H9 (cell line): ENCODE data around the gene CCBE1. TPM values are rescaled to one million over a fixed set of nuclear protein-coding genes. Genes with fewer than 3 reads are reported as not detected.

ENCODE experiments used
- DNase-seq: peaks from one replicate; pipeline ENCODE4 v3.0.0-alpha.2; 2017
- H2AFZ ChIP-seq: one replicate; pipeline ENCODE4 v1.6.1; 2013; ENCODE audit warnings: mild to moderate bottlenecking, low read length, control low read depth, moderate library complexity
- H2AK5ac ChIP-seq: 2 replicates; pipeline ENCODE4 v1.6.1; 2013; ENCODE audit warnings: low read length, control low read depth, mixed read lengths; ENCODE audit not compliant: insufficient read length
- H2BK120ac ChIP-seq: one replicate; pipeline ENCODE4 v1.6.1; 2013; ENCODE audit warnings: low read depth, mild to moderate bottlenecking, low read length, control low read depth, inconsistent platforms; ENCODE audit not compliant: poor library complexity, severe bottlenecking
- H2BK12ac ChIP-seq: 2 replicates; pipeline ENCODE4 v1.6.1; 2013; ENCODE audit warnings: low read length, control low read depth, mixed read lengths, low read depth; ENCODE audit not compliant: insufficient read length
- H2BK15ac ChIP-seq: 2 replicates; pipeline ENCODE4 v1.6.1; 2013; ENCODE audit warnings: low read depth, low read length, control low read depth
- H2BK20ac ChIP-seq: one replicate; pipeline ENCODE4 v1.6.1; 2013; ENCODE audit warnings: low read depth, mild to moderate bottlenecking, low read length, control low read depth, inconsistent platforms; ENCODE audit not compliant: poor library complexity, severe bottlenecking
- H2BK5ac ChIP-seq: 2 replicates; pipeline ENCODE4 v1.6.1; 2013; ENCODE audit warnings: low read length, control low read depth, mixed read lengths; ENCODE audit not compliant: insufficient read length
- H3K14ac ChIP-seq: 2 replicates; pipeline ENCODE4 v1.6.1; 2013; ENCODE audit warnings: low read length, control low read depth; ENCODE audit not compliant: insufficient read depth
- H3K18ac ChIP-seq: 2 replicates; pipeline ENCODE4 v1.6.1; 2013; ENCODE audit warnings: low read depth, mild to moderate bottlenecking, mixed read lengths, low read length, control low read depth; ENCODE audit not compliant: insufficient read length
- H3K23ac ChIP-seq: 2 replicates; pipeline ENCODE4 v1.6.1; 2013; ENCODE audit warnings: low read length, control low read depth, mixed read lengths, low read depth; ENCODE audit not compliant: insufficient read length
- H3K23me2 ChIP-seq: 2 replicates; pipeline ENCODE4 v1.6.1; 2013; ENCODE audit warnings: low read depth, mild to moderate bottlenecking, mixed read lengths, low read length, control low read depth; ENCODE audit not compliant: insufficient read length, poor library complexity, severe bottlenecking
- H3K27ac ChIP-seq: 2 replicates; pipeline ENCODE4 v1.5.1; 2013; ENCODE audit warnings: low read length, control low read depth, mixed read lengths, low read depth; ENCODE audit not compliant: insufficient read length
- H3K27me3 ChIP-seq: 2 replicates; pipeline ENCODE4 v1.6.1; 2013; ENCODE audit warnings: low read length, control low read depth, inconsistent platforms; ENCODE audit not compliant: insufficient read depth
- H3K4ac ChIP-seq: 2 replicates; pipeline ENCODE4 v1.6.1; 2013; ENCODE audit warnings: low read depth, mild to moderate bottlenecking, control low read depth, inconsistent platforms, low read length, moderate library complexity
- H3K4me1 ChIP-seq: 2 replicates; pipeline ENCODE4 v1.6.1; 2013; ENCODE audit warnings: low read length, control low read depth, inconsistent platforms; ENCODE audit not compliant: insufficient read depth
- H3K4me2 ChIP-seq: 2 replicates; pipeline ENCODE4 v1.6.1; 2013; ENCODE audit warnings: low read length, control low read depth, mixed read lengths; ENCODE audit not compliant: insufficient read length, insufficient read depth
- H3K56ac ChIP-seq: 2 replicates; pipeline ENCODE4 v1.6.1; 2013; ENCODE audit warnings: low read depth, mild to moderate bottlenecking, mixed read lengths, low read length, control low read depth; ENCODE audit not compliant: insufficient read length
- H3K79me1 ChIP-seq: 2 replicates; pipeline ENCODE4 v1.6.1; 2013; ENCODE audit warnings: low read depth, mild to moderate bottlenecking, moderate library complexity, low read length, control low read depth, inconsistent platforms; ENCODE audit not compliant: insufficient read depth, poor library complexity, severe bottlenecking
- H3K79me2 ChIP-seq: 2 replicates; pipeline ENCODE4 v1.6.1; 2013; ENCODE audit warnings: low read length, control low read depth, inconsistent platforms; ENCODE audit not compliant: insufficient read depth
- H3K9ac ChIP-seq: 2 replicates; pipeline ENCODE4 v1.6.1; 2013; ENCODE audit warnings: low read length, control low read depth, mixed read lengths; ENCODE audit not compliant: insufficient read length; ENCODE audit errors: extremely low read depth
- H3K9me3 ChIP-seq: one replicate; pipeline ENCODE4 v1.6.1; 2013; ENCODE audit warnings: low read depth, low read length, inconsistent platforms; ENCODE audit not compliant: control insufficient read depth
- H3T11ph ChIP-seq: one replicate; pipeline ENCODE4 v1.6.1; 2013; ENCODE audit warnings: mild to moderate bottlenecking, low read length, control low read depth, inconsistent platforms
- H4K20me1 ChIP-seq: one replicate; pipeline ENCODE4 v1.6.1; 2013; ENCODE audit not compliant: control insufficient read depth, insufficient read length, insufficient read depth
- H4K5ac ChIP-seq: 2 replicates; pipeline ENCODE4 v1.6.1; 2013; ENCODE audit warnings: low read depth, mild to moderate bottlenecking, mixed read lengths, low read length, control low read depth; ENCODE audit not compliant: insufficient read length
- H4K8ac ChIP-seq: replicated peaks from 2 replicates; pipeline ENCODE4 v1.6.1; 2013; ENCODE audit warnings: low read length, control low read depth, mixed read lengths, low read depth; ENCODE audit not compliant: insufficient read length
- H4K91ac ChIP-seq: 2 replicates; pipeline ENCODE4 v1.6.1; 2013; ENCODE audit warnings: low read depth, mild to moderate bottlenecking, moderate library complexity, mixed read lengths, low read length, control low read depth; ENCODE audit not compliant: insufficient read length
- H3K27ac Mint-ChIP-seq, 3 experiments: 2 replicates in 2 of 3; 3 replicates in 1 of 3; pipeline ENCODE4 v1.8.0; 2020 to 2021; ENCODE audit warnings: mixed read lengths in 3 of 3, mild to moderate bottlenecking in 1 of 3, moderate library complexity in 1 of 3
- H3K27me3 Mint-ChIP-seq: 2 replicates; pipeline ENCODE4 v1.8.0; 2021; ENCODE audit warnings: low read depth, mild to moderate bottlenecking, moderate library complexity, mixed read lengths
- H3K36me3 Mint-ChIP-seq, 3 experiments: 2 replicates in 2 of 3; 3 replicates in 1 of 3; pipeline ENCODE4 v1.8.0; 2020 to 2021; ENCODE audit warnings: low read depth in 3 of 3, mixed read lengths in 3 of 3; ENCODE audit not compliant: insufficient read depth in 1 of 3
- H3K4me1 Mint-ChIP-seq, 2 experiments: 2 replicates each; pipeline ENCODE4 v1.8.0; 2020; ENCODE audit warnings: mixed read lengths in 2 of 2
- H3K4me3 Mint-ChIP-seq, 2 experiments: 2 replicates in 1 of 2; 3 replicates in 1 of 2; pipeline ENCODE4 v1.8.0; 2020 to 2021; ENCODE audit warnings: mild to moderate bottlenecking in 2 of 2, mixed read lengths in 2 of 2, moderate library complexity in 1 of 2
- H3K9me3 Mint-ChIP-seq, 2 experiments: 2 replicates in 1 of 2; 3 replicates in 1 of 2; pipeline ENCODE4 v1.8.0; 2020; ENCODE audit warnings: mild to moderate bottlenecking in 2 of 2, mixed read lengths in 2 of 2, moderate library complexity in 1 of 2
- CTCF ChIP-seq: fragments of 200-600 bp; sonication (generic); conservative IDR thresholded peaks from 3 replicates; pipeline ENCODE4 v1.8.0; 2021; ENCODE audit warnings: antibody characterized with exemption, mild to moderate bottlenecking
- WGBS: extraction: QIAGEN DNeasy Blood & Tissue Kit; methylation state at CpG from one replicate; pipeline ENCODE4 v1.1.7; 2013; ENCODE audit warnings: missing lambda C conversion rate, low lambda C conversion rate, mixed read lengths; ENCODE audit not compliant: insufficient read length; ENCODE audit errors: extremely low coverage; 5-methylcytosine and 5-hydroxymethylcytosine counted together
- total RNA-seq: library from RNA; stranded (reverse); gene quantifications from 2 replicates; pipeline ENCODE4 v1.2.1, GENCODE V29; 2021

CCBE1 gene
- total RNA-seq, 1 experiment from 2014 or later = 0.39 TPM

GRCh38 chr18:59612381-59612780 lies 84.8 kb downstream of the CCBE1 start:
- Histone ChIP-seq H3K4me1 (peaks cover 2% of the 10 kb centered on the region; the same call in 1 of the 2 replicates), H3K9ac (no peak overlapping the region), H2BK12ac (no peak overlapping the region), H2BK5ac (no peak overlapping the region), H3K18ac (no peak overlapping the region), H3K27me3 (no peaks in the 10 kb centered on the region), H2AK5ac (no peak overlapping the region), H3K79me1 (no peaks in the 10 kb centered on the region), H3K27ac (no peak overlapping the region), H3K4ac (no peak overlapping the region), H3K79me2 (no peaks in the 10 kb centered on the region), H4K8ac (no peak overlapping the region), H4K20me1 (no peaks in the 10 kb centered on the region), H2BK15ac (no peak overlapping the region), H4K5ac (no peak overlapping the region), H3K23me2 (no peaks in the 10 kb centered on the region), H3K56ac (no peak overlapping the region), H2BK120ac (no peak overlapping the region), H2BK20ac (no peak overlapping the region), H3K9me3 (no peaks in the 10 kb centered on the region), H3K14ac (no peak overlapping the region), H3K4me2 (no peak overlapping the region), H4K91ac (no peak overlapping the region), H3T11ph (no peak overlapping the region), H2AFZ (no peak overlapping the region), H3K23ac (no peak overlapping the region)
- no peaks in the 10 kb centered on the region for H3K36me3 Mint-ChIP-seq
- no peaks in the 10 kb centered on the region for H3K9me3 Mint-ChIP-seq
- no peak overlapping the region for H3K27ac Mint-ChIP-seq
- peaks cover 0 to 5% of the 10 kb centered on the region in 2 experiments; a peak in 2 of 4 replicates for H3K4me1 Mint-ChIP-seq
- H3K27me3 Mint-ChIP-seq = peaks cover 3% of the 10 kb centered on the region; the same call in 1 of the 2 replicates
- no peak for DNase-seq
- TF ChIP-seq CTCF = no peak
- WGBS = no CpG with 5 or more reads among the region's 1 CpG
- no peak overlapping the region for H3K4me3 Mint-ChIP-seq
